ENCODE data around the gene SNTG2.

The SNTG2 gene

DNA sequence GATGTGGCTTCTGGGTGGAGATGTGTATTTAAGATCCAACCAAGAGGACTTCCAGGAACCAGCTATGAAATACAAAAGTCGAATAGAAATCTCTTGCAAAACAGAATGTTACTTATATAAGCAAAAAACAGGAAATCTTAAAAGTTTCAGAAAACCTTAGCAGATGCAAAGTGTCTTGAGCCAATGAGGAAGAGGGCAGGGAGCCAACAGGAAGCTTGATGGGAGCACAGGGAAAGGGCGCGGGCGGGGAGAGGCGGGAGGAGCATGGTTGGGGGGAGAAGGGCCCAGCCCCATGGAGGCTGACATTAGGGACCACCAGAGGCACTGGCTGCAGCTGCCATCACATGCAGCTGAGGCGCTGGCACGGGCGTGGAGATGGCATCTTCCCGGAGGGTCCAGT lies 203.3 kb downstream of the SNTG2 start:
- H3K4me3 ChIP-seq (ENCODE audit: low read depth, low read length) = no peak overlapping the region
- in situ Hi-C loops (cut with HindIII; ENCODE audit: low sequenced_read_pairs) = loop anchor here (5.0 kb wide), 1 partner anchor 48 kb away; no protein-coding TSS in a partner anchor
- DNase-seq (ENCODE audit: low read depth) = no peak
- TF ChIP-seq, protein P1, sequence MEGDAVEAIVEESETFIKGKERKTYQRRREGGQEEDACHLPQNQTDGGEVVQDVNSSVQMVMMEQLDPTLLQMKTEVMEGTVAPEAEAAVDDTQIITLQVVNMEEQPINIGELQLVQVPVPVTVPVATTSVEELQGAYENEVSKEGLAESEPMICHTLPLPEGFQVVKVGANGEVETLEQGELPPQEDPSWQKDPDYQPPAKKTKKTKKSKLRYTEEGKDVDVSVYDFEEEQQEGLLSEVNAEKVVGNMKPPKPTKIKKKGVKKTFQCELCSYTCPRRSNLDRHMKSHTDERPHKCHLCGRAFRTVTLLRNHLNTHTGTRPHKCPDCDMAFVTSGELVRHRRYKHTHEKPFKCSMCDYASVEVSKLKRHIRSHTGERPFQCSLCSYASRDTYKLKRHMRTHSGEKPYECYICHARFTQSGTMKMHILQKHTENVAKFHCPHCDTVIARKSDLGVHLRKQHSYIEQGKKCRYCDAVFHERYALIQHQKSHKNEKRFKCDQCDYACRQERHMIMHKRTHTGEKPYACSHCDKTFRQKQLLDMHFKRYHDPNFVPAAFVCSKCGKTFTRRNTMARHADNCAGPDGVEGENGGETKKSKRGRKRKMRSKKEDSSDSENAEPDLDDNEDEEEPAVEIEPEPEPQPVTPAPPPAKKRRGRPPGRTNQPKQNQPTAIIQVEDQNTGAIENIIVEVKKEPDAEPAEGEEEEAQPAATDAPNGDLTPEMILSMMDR (IDR thresholded peaks at IDR 0.05; ENCODE audit: low read depth, low read length, missing control alignments) = no peak

GRCh38 chr2:1154710-1155594 lies 204.3 kb downstream of the SNTG2 start:
- no peak overlapping the region for H3K4me3 ChIP-seq (ENCODE audit: low read depth, low read length)
- in situ Hi-C loops (cut with HindIII; ENCODE audit: low sequenced_read_pairs) = loop anchor here (5.0 kb wide), 1 partner anchor 47 kb away; no protein-coding TSS in a partner anchor
- DNase-seq (ENCODE audit: low read depth) = no peak
- TF ChIP-seq, protein P1 (IDR thresholded peaks at IDR 0.05; ENCODE audit: low read depth, low read length, missing control alignments) = no peak

DNA sequence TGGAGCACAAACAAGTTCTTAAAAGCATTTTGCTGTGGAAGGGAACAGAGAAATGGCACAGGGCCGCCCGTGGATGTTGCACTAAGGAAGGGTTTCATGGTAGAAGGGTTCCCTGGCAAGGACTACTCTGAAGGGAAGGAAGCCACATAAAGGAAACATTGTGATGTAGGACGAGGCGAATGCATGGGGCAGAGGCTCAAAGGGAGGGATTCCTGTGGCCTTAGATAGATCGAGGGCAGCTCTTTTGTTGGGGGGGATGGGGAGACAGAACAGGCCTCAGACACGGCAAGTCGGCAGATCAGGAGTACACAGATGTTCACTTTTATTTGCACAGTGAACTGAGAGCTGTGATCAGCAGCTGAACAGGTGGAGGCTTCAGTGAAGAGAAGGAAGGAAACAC lies 205.4 kb downstream of the SNTG2 start:
- TF ChIP-seq, protein P1 (IDR thresholded peaks at IDR 0.05; ENCODE audit: low read depth, low read length, missing control alignments) = no peak
- in situ Hi-C loops (cut with HindIII; ENCODE audit: low sequenced_read_pairs) = no loop called here
- no peak overlapping the region for H3K4me3 ChIP-seq (ENCODE audit: low read depth, low read length)
- no peak for DNase-seq (ENCODE audit: low read depth)

- TF ChIP-seq, protein P1 (IDR thresholded peaks at IDR 0.05; ENCODE audit: low read depth, low read length, missing control alignments) = no peak
- in situ Hi-C loops (cut with HindIII; ENCODE audit: low sequenced_read_pairs) = no loop called here
- H3K4me3 ChIP-seq (ENCODE audit: low read depth, low read length) = no peak overlapping the region
- no peak for DNase-seq (ENCODE audit: low read depth)
Measured at GRCh38 chr2:1156531-1156930, 205.9 kb downstream of the SNTG2 start.

GRCh38 chr2:1157107-1157506 lies 206.5 kb downstream of the SNTG2 start:
- H3K4me3 ChIP-seq (ENCODE audit: low read depth, low read length) = no peak overlapping the region
- DNase-seq (ENCODE audit: low read depth) = no peak
- in situ Hi-C loops (cut with HindIII; ENCODE audit: low sequenced_read_pairs) = no loop called here
- TF ChIP-seq, protein P1 (IDR thresholded peaks at IDR 0.05; ENCODE audit: low read depth, low read length, missing control alignments) = no peak

- in situ Hi-C loops (cut with HindIII; ENCODE audit: low sequenced_read_pairs) = no loop called here
- H3K4me3 ChIP-seq (ENCODE audit: low read depth, low read length) = no peak overlapping the region
- TF ChIP-seq, protein P1 (IDR thresholded peaks at IDR 0.05; ENCODE audit: low read depth, low read length, missing control alignments) = no peak
- no peak for DNase-seq (ENCODE audit: low read depth)
Measured at GRCh38 chr2:1159013-1159412, 208.4 kb downstream of the SNTG2 start.

Data from astrocyte of the cerebellum (primary cell).